CD4-positive, alpha-beta T cell treated with Interleukin-21 for 1 hour (primary cell): ENCODE results near the gene FBXO2.

ENCODE experiments used
- DNase-seq: peaks from one replicate; pipeline ENCODE4 v3.0.0-alpha.2; 2020

The FBXO2 gene

DNA sequence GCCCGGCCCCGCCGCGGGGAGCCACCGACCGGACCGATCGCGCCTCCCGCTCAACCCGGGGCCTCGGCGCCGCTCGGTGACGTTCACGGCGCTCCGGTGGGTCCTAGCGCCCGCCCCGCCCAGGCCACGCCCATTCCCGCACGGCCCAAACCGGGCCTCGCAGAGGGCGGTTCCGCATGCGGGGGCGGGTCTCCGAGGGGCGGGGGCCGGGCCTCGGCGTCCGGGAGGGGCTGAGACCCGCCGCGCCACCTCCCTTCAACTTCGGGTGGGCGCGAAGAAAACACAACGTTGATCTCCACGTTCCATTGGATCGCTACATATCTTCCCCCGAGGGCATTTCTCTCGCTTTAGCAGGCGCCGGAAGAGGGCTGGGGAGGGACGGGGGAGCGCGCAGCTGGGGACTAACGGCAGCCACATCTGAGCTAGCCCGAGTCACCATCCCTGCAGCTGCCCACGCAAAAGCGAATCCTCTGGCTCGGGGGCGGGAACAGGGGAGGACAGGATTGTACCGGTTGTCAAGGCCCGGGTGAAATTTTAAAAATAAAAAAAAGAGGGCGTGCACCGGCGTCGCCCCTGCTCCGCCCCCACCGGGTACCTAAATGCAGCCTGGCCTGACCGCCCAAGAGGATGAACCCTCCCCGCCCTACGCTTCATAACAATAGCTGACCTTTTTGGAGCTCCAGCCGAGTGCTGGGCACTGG, 27.0 kb upstream of the FBXO2 start, which contains the start of gene MAD2L2:
TSS of gene MAD2L2 (minus strand) at position 78 of the 701 bp plus-strand sequence. CDS start 547 bp downstream, outside the sequence.
- peak; percentile 91 for DNase-seq

DNA sequence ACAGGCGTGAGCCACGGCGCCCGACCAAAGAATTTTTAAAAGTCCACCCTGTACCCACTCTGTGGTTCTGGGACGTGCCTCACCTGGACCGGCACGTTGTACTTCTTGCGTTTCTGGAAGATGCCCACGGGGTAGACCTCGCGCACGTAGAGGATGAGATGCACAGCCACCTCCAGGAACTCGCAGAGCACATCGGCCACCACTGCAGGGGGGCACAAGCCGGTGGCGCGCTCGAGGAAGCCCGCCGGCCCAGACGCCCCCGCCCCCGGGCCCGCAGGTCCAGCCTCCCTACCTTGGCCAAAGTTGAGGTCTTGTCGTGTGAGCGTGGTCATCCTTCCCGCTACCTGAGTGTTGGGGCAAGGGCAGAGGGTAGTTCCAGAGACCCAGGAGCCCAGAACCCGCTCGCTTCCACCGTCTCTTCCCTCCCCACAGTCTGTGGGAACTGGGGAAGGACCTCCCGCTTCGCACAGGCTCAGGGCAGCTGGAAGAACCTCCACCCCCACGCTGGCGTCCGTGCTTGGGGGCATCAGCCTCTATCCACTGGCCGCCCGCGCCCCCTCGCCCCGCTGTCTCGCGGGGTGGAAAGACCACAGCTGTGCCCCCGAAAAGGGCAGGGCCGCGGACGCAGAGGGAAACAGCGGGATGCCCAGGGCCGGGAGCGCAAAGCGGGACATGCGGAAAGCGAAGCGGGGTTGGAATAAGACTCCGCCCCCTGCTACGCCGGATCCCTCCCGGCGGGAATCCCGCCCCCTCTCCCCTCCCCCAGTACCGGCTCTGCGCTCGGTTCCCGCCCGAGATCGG, 26.2 kb upstream of the FBXO2 start:
- no peak for DNase-seq

DNA sequence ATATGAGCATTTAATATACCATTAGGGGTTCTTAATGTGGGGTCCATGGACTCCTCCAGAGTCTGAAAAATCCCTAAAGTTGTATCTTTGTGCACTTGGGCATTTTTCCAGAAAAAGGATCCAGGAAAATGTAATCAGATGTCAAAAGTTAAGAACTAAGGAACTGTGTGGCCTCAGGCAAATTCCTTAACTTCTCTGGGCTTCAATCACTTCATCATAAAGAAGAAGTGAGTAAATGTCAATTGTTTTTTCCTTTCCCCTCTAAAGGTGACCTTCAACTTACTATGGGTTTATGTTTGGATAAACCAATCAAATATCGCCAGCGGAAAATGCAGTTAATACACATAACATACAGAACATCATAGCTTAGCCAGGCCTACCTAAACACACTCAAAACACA, 24.2 kb upstream of the FBXO2 start:
- DNase-seq = no peak

DNA sequence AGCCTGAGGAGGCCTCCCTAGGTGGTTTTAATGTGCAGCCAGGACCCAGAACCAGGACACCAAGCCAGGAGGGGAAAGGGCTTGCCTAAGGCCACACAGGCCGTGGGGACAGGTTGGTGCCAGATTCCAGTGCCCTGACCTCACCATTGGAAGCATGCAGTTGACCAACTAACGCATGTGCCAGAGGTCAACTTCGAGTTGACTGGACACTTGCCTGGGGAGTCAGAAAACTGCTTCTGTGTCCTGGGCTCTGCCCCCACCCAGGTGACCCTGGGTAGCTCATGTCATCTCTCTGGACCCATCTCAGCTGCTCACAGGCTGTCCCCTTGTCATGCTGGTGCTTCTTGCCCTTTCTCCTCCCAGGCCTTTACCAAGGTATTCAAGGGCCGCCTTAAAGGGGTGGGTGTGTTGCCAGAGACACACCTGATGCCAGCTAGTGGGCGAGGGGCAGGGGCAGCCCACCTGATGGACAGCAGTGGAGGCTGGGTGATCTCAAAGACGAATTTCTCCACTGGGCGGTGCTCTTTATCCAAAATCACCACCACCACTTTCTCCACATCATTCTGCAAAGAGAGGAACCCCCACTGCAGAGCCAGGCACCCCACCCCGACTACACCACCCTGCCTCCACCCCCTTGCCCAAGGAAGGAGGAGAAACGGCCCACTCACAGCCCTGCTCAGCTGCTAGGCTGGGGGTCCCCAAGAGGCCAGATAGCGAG, 22.3 kb upstream of the FBXO2 start:
- DNase-seq = no peak

DNA sequence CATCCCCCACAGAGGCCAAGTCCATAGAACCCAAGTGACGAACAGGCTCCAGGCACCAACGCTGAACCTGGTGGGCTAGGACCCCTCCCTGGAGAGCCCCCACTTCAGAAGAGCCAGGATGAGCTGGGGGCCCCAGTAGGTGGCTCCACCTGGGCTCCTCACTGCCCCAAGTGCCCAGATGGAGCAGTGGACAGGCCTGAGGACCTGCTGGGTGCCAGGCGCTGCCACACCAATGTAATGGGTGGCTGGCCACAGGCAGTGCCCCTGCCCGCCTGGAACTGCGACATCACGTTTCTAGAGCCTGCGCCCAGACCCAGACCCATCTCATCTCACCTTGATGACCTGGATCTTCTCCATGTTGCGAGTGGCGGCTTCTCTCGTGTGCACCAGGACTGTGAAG, 21.1 kb upstream of the FBXO2 start:
- no peak for DNase-seq

DNA sequence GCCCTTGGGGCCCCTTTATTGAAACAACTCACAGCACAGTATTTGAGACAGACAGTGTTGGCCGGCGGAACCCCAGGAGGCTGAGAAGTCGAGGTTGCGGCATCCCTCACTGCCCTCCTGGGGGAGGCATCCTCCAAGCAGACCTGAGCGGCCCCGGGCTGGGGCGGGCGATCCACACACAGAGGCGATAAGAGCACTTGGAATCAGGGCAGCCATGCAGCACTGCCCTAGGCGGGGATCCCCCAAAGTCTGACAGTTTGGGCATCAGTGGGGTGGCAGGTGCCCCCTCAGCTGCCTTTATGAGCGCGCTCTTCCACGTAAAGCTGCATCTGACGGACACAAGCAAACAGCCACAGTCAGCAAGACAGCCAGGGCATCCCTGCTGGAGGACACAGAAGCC, 20.3 kb upstream of the FBXO2 start:
- DNase-seq = no peak

DNA sequence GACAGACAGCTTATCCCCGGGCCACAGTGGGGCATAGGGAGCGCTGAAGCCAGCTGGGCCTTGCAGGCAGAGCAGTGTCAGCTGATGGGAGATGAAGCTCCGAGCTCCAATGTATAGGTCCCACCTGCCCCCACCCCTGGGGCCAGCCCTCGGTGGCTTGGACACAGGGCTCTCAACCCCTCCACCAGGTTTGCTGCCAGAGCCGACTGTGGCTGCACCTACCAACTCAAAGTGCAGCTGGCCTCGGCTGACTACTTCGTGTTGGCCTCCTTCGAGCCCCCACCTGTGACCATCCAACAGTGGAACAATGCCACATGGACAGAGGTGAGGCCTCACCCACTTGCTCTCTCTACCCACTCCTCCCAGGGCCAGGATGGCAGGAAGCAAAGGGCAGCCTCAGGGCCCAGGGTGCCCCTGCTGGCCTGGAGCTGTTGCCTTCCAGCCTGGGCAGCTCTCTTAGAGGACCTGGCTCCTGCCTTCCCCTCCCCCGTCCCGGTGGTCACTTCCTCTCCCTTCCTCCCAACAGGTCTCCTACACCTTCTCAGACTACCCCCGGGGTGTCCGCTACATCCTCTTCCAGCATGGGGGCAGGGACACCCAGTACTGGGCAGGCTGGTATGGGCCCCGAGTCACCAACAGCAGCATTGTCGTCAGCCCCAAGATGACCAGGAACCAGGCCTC, 19.0 kb upstream of the FBXO2 start:
- DNase-seq = no peak

DNA sequence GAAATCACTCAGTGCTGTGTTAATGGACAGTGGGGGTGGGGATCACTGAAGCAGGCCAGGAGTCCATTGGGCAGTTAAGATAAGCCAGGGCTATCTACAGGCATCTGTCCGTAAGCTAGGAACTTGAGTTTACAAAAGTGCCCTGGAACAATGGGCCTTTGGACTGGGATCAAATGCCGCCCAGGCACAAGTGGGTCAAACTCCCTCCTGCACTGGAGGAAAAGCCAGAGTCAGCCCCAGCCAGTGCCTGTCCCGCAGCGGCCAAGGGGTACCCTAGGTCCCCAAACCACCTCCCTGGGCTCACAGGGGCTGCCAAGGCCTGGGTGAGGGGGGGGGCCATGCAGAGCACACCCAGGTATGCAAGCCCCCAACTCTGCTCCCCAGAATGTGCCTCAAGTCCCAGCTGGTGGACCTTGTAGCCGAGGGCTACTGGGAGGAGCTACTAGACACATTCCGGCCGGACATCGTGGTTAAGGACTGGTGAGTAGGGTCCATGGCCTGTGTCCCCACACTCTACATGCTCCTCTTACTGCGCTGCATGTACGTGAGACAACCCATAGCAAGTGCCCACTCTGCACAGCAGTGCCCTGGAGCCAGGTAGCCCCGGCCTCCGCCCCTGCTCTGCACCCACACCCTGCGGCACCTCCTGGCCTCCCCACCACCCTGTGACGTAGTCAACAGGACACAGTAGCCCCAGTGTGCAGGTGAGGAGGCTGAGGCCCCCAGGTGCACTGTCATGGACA, 17.5 kb upstream of the FBXO2 start:
- no peak for DNase-seq

DNA sequence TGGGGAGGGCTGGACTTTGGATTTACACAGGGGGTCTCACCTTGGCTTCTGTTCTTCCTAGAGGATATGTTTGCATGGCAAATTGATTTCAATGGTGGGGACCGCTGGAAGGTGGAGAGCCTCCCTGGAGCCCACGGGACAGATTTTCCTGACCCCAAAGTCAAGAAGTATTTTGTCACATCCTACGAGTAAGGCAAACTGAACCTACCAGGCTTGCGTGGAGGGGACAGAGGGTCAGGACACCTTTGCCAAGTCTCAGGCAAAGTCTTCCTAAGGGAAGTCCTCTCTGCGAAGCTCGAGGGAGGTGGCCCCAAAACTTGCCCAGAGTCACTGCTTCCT, 16.9 kb upstream of the FBXO2 start:
- DNase-seq = no peak

DNA sequence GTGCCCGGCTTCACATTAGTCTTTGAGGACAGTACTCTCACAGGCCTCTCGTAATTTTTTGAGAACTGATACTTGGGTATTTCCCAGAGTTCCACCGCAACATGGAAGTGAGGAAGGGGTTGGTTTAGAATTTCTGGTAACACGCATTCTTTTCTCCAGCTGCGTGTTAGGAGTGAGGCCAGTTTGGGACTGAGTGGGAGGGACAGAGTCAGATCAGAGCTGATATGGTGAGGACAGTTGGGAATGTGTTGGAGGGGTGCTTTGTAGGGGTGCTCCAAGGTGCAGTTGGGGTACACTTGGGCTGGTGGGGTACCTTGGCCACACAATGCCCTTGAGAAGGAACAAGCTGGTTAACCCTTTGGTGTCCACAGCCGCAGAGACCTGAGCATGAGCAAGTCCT, 16.5 kb upstream of the FBXO2 start:
- DNase-seq = peak; percentile 20

DNA sequence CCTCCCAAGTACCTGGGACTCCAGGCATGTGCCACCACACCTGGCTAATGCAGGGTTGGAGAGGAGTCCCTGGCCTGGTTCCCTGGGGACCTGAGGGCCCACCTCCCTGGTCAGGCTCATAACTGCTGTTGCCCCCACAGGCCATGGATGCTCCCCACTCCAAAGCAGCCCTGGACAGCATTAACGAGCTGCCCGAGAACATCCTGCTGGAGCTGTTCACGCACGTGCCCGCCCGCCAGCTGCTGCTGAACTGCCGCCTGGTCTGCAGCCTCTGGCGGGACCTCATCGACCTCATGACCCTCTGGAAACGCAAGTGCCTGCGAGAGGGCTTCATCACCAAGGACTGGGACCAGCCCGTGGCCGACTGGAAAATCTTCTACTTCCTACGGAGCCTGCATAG, 14.3 kb upstream of the FBXO2 start:
- DNase-seq = no peak

DNA sequence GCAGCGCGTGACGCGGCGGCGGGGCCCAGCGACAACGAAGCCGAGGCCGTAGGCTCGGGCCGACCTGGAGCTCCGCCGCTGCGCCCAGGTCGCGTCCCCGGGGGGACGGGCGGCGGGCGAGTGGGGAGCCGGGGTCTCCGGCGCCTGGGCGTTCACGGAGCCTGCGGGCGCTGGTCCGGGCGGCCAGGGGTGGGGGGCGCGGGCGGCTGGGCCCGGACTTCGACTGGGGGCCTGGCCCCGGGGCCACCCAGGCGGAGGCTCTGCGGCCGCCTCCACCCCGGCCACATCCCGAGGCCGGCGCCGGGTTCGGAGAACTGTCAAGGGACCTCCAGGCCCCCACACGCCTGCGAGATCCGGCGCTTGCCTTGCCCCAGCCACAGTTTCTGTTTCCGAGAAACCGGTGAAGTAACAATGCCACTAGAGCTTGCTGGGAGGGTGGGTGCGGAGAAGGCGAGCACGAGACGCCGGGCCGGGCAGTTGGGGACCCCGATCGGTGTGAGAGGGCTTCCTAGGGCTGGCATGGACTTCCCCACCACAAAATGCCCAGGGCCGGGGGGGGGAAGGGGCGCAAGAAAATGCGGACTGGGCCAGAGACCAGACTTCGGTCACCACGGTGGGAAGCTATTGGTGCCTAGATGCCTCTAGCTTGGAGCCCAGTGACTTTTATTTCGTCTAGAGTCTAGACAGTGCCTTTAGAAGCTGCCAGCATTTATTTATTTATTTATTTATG, 10.3 kb upstream of the FBXO2 start:
- DNase-seq = peak; percentile 69

DNA sequence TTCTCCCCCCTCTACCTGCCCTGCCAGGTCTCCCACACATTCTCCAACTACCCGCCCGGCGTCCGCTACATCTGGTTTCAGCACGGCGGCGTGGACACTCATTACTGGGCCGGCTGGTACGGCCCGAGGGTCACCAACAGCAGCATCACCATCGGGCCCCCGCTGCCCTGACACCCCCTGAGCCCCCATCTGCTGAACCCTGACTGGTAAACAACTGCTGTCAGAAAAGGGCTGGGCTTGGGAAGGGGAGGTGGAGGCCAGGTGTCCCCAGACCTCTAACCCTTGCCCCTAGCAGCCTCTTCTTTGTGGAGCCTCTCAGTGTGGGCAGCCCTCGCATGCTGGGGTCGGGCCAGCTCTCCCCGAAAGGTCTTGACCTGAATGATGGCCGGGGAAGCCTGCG, 6.9 kb upstream of the FBXO2 start:
- no peak for DNase-seq

DNA sequence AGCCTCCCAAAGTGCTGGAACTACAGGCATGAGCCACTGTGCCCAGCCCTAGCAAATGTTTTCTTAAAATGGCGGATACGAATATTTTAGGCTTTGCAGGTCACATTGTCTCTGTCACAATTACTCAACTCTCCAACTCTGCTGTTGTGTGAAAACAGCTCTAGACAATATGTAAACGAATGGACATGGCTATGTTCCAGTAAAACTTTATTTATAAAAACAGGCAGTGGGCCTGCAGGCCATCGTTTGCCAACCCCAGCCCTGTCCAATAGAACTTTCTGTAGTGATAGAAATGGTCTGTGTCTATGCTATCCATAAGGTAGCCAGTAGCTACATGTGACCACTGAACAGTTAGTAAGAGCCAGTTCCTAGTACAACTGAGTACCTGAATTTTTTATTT, 5.5 kb upstream of the FBXO2 start:
- DNase-seq = no peak

DNA sequence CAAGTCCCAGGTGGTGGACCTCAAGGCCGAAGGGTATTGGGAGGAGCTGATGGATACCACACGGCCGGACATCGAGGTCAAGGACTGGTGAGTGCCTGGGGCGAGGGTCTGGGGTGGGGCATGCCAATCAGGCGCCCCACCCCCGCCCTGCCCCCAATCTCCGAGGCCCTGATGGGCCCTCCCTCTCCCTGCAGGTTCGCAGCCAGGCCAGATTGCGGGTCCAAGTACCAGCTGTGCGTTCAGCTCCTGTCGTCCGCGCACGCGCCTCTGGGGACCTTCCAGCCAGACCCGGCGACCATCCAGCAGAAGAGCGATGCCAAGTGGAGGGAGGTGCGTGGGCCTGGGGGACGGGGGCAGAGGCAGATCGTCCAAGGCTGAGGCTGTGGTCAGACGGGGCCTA, 4.3 kb upstream of the FBXO2 start:
- no peak for DNase-seq

DNA sequence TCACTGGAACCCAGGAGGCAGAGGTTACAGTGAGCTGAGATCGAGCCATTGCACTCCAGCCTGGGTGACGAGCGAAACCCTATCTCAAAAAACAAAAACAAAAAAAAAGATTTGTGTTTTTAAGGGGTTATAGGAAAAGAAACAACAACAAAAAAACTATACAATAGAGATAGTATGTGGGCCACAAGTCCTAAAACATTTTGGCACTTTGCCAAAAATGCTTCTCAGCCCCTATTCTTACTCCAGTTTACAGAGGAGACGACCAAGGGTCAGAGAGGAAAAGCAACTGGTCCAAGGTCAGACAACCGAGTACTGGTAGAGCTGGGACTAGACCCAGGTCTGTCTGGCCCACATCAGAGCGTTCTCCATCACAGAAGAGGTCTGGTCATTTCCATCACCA, 3.4 kb upstream of the FBXO2 start:
- DNase-seq = no peak

DNA sequence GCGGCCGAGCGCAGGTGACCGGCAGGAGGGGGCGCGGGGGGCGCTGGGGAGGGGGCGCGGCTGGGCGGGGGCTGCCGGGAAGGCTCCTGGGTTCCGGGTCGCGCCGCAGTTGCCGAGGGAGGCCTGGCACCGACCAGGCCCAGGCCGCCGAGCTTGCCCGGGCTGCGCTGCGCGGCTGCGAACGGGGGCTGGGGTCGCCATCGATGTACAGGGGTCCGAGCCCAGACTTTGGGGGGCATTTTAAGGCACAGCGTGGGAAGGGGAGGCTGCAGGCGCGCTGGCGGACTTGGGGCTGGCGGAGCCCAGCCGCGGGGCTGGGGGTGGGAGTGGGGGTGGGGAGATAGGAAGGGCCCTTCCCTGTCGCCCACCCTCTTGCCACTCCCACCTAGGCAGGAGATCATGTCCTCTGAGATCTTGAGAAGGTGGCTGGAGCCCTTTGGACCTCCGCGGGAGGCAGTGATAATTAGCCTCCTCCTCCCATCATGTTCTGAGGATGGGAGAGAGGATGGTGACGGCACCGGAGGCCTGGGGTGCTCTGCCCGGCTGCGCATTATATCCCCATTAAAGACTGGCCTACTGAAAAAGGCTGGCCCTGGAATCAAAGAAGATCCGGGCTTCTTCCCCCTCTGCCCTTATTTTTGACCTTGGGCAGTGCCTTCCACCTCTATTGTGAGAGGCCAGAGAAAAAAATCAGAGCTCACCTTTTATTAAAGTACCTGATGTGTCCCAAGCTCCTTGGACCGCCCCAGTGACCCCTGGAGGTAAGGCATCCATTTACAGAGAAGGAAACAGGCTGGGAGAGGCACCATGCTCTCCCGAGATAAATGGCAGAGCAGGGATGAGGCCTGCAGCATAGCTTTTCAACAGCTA, 945 bp upstream of the FBXO2 start:
- DNase-seq = no peak

DNA sequence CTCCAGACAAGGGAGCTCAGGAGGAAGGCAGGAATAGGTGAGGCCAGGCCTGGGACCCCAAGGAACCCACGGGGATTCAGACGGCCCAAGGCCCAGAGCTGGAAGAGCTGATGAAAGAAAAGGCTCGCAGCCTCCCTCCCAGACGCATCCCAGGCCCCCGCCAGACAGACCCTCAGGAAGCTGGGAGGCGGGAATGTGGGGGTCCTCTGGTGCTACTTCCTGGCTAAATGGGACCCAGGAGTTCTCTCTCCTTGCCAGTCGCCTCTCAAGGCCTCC, 430 bp downstream of the FBXO2 start:
- DNase-seq = no peak

DNA sequence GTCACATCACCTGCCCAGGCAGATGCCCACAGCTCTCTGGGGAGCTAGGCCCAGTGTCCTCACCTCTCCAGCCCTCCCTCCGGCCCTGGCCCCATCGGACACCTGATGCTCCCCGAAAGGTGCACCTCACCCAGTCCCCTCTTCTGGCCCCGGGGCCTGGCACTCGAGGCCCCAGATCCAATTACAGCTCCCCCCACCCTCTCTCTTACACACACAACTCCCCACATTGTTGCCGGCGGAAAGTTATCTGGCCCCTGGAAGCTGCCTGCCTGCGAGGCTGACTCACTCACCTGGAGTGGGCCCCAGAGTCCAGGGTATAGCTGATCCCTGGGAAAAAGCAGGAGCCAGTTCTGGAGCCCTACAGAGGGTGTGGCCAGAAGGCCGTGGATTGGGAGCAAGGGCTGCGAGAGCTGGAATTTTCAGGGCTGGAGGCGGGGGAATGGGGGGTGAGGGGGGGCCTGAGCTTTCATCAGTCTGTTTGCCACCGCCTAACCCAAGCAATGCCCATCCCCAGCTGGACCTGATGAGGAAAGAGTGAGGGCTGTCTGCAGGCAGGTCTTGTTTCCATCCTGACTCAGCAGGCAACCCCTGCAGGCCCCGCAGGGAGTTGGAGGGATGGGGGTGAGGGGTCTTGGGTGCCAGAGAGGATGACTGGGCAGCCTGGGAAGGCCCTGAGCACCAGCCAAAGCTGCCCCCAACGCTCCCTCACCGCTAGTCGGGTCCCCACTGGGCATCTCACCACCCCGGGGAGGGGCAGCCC, 948 bp downstream of the FBXO2 start:
- no peak for DNase-seq

DNA sequence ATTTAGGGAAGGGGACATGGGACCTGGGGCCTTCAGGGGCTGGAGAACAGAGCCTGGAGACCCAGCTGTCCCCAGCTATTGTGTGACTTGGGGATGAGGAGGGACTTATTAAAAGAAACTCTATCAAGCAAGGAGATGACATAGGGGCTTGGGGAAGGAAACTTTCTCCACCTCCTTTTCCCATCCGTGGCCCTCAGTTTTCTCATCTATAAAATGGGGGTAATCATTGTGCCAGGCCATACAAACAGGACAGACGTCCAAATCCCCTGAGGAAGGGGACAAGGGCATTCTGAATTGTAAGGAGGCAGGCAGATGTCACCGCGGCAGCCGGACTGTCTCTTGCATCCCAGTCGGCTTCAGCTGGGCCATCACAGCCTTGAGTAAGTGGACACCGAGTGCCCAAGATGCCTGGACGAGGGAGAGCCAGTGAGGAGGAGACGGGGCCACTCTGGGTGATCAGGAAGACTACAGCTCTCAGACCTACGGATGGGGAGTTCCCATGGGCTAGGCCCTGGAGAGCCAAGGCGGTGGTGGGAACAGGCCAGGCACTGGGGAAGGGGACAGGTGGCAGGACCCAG, 1.9 kb downstream of the FBXO2 start:
- no peak for DNase-seq
